IPS-18c (cell line): ENCODE measurements around the gene PCMTD2.
A peak's percentile ranks its signal among the peaks of the same experiment; 100 is the strongest.

Source experiments
- H3K4me3 ChIP-seq: 2 replicates; pipeline ENCODE4 v1.7.0; 2013; ENCODE audit warnings: low read depth, mild to moderate bottlenecking, low read length, moderate library complexity; ENCODE audit not compliant: insufficient read depth
- H3K9me3 ChIP-seq: one replicate; pipeline ENCODE4 v1.6.1; 2013; ENCODE audit warnings: mild to moderate bottlenecking, low read length, moderate library complexity; ENCODE audit not compliant: control insufficient read depth, insufficient read depth

Gene PCMTD2

DNA sequence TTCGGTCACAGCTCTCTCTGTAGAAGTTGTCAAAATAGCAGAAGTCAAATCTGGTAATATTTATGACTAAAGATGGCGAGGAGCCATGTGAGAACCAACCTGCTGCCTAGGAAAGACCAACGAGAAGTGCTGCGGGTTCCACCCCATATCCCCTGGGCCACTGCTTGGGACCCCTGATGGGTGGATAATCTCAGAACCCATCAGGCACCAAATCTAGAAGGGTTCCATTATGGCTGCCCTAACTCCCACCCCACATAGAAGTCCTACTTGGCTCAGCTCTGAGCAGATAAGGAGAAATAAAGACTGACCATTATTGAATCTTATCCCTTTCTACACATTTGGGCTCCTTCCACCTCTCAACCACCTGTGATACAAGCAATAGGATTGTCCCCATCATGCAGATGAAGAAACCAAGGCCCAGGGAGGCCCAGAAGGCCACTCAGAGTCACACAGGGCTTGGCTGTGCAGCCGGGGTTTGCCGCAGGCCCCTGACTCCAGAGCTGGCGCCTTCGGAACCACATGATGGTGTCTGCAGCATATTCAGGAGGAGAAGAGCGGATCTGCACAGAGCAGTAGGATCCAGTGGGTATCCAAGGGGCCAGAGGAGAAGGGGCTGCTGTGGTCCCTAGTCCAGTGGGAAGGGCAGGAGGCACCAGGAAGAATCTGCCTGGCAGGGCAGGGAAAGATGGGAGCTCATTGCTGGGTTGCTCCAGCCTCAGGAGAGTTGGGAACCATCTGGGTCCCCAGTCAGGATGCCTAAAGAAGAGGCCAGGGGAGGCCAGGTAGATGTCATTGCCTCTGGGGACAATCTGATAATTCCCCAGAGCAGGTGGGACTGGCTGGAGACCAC is 9.6 kb upstream of the PCMTD2 start:
- Histone ChIP-seq H3K9me3 (no peaks in the 10 kb centered on the region), H3K4me3 (no peak overlapping the region)

DNA sequence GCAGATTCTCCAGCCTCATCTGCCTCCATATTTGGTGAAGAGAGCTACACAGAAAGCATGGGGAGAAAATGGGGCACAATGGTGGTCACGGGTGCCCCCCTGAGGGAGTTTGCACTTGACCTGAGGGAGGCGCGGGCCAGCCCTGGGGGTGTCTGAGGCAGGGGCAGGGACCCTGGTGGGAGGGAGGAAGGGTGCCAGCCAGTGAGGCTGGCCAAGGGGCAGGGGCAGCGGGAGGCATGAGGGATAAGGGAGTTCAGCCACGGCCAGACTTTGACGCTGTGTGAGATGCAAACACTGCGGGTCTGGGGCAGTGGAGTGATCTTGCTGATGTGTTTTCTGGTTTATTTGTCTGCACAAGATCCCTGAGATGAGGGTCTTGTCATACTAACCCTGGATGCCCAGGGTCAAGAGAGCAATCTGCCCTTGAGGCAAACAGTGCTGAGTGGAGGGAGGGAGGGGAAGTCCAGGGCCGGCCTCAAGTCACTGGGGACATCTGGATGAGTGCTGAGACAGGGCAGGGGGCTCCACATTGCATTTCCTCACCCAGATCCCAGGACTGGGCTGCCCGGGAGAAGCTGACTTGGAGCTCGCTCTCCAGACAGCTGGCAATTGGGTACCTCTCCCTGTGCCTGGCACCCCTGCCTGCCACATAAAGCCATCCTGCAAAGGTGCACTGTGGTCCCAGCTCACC is 8.8 kb upstream of the PCMTD2 start:
- Histone ChIP-seq H3K9me3 (no peaks in the 10 kb centered on the region), H3K4me3 (no peak overlapping the region)

- H3K4me3 ChIP-seq, result no peak overlapping the region
- H3K9me3 ChIP-seq, result no peaks in the 10 kb centered on the region
Measured at GRCh38 chr20:64247307-64247618, 8.3 kb upstream of the PCMTD2 start.

DNA sequence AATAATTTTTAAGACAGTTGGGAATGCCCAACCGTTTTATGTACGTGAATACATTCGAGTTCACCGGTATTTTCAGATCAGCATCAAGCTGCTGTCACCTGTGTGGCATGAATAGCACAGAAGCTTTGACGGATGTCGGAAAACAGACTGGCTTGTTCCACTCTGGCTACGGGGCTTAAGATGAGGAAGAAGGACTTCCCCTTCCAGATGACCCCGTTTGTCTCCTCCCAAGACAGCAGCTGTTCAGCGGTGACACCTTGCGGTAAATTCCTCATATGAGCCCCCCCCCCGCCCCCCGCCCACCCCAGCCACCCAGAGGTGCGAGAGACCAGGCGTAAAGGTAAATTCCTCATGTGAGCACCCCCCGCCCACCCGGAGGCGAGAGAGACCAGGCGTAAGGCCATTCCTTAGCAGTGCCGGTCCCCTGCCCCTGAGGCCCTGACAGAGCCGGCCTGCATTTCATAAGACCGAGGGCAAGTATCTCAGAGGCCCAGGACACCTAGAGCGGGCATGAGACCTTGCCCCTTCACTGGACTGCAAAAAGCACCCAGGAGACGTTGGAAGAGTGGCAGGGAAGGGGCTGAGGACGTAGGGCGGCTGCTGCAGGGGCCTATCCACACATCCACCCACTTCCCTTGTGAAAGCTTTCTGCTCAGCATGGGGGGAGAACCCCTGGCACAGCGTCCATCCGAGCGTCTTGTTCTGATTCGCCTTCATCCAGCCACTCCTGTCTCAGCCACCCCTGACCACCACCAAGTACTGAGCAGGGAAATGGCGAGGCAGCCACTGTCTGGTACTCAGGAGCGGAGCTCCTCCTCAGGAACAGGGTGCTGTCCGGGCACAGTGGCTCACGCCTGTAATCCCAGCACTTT is 7.3 kb upstream of the PCMTD2 start:
- no peak overlapping the region for H3K4me3 ChIP-seq

GRCh38 chr20:64250027-64250426 is 5.5 kb upstream of the PCMTD2 start:
- no peak overlapping the region for H3K4me3 ChIP-seq
- no peaks in the 10 kb centered on the region for H3K9me3 ChIP-seq

More for the DNA sequence above, 7.3 kb upstream of the PCMTD2 start:
- H3K9me3 ChIP-seq, result no peaks in the 10 kb centered on the region

DNA sequence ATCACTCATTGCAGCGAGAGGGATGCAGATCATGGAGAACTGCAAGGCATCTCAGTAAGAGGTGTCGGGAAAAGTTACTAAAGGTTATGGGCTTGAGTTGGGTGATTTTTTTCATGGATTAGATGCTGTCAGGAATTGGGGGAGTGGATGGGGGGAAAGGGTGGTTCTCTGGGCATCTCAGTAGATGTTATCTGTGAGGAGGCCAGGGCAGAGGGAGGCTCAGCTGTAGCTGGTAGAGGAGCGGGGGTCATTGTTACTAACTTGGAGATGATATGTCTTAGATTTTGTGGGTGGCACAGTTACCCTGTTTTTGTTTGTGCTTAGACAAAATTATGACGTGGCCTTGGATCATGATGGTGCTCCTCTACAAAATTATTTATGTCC is 2.6 kb upstream of the PCMTD2 start:
- H3K9me3 ChIP-seq, result no peaks in the 10 kb centered on the region
- no peak overlapping the region for H3K4me3 ChIP-seq

GRCh38 chr20:64253443-64253842 is 2.1 kb upstream of the PCMTD2 start:
- Histone ChIP-seq H3K9me3 (no peaks in the 10 kb centered on the region), H3K4me3 (no peak overlapping the region)

DNA sequence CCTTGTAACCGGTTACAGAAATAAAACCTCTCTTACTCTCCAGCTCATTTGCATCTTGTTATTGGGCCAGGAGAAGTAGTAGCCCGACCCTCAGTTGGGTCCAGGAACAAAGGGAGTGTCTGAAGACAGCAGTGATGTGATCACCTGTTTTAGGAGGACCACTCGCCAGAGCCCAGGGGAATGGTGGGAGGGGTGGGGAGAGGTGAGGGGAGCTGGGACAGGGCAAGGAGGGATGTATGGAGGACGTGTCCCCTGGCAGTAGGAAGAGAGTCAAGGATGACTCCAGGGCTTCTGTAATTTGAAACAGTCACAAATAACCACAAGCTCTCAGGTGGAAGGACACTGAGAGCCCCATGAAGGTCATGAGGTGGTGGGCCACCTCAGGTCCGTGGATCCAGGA is 1.4 kb upstream of the PCMTD2 start:
- H3K9me3 ChIP-seq, result no peaks in the 10 kb centered on the region
- no peak overlapping the region for H3K4me3 ChIP-seq

- H3K4me3 ChIP-seq, result peak overlapping the region; percentile 87
- no peaks in the 10 kb centered on the region for H3K9me3 ChIP-seq
Measured at GRCh38 chr20:64254571-64255360, 782 bp upstream of the PCMTD2 start.

GRCh38 chr20:64256282-64256935 is 861 bp downstream of the PCMTD2 start:
- Histone ChIP-seq H3K9me3 (no peaks in the 10 kb centered on the region), H3K4me3 (peak overlapping the region; percentile 87)

- Histone ChIP-seq H3K9me3 (no peaks in the 10 kb centered on the region), H3K4me3 (0 out of 2 replicates have a peak overlapping the region, but pooled peaks have one; percentile 87)
Measured at GRCh38 chr20:64257107-64257757, 1.7 kb downstream of the PCMTD2 start.

DNA sequence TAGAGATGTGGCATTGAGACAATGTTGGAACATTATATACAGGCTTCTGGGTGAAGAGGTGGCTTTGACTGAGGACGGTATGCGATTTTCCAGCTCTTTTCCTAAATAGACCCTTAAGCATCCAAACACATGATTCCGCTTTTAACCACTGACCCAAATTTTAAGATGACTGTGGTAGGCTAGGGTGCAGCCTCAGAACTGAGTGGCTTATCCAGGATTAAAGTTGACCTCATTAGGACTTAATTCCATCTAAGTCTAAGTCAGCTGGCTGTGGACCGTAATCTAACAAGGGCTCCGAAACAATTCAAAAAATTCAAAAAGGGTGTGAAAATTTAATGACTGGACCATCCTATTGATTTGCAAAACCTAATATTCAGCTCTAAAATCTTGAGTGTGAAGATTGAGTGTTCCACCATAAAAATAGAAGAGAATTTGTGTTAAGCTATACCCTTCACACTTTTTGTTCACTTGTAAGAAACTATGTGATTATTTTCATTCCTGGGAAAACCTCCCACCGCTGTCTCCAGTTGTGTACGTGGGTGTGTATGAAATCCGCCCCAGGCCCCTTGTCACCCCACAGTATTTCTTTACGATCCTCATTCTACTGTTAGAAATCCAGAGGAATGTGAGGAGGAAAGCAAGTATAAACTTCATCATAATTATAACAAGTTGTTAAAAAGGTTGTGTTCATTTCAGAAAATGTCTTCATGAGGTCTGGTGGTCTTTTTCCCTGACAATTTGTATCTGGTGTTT is 2.7 kb downstream of the PCMTD2 start:
- no peak overlapping the region for H3K4me3 ChIP-seq
- H3K9me3 ChIP-seq, result no peaks in the 10 kb centered on the region

- Histone ChIP-seq H3K9me3 (no peaks in the 10 kb centered on the region), H3K4me3 (no peak overlapping the region)
Measured at GRCh38 chr20:64260239-64260638, 4.7 kb downstream of the PCMTD2 start.

DNA sequence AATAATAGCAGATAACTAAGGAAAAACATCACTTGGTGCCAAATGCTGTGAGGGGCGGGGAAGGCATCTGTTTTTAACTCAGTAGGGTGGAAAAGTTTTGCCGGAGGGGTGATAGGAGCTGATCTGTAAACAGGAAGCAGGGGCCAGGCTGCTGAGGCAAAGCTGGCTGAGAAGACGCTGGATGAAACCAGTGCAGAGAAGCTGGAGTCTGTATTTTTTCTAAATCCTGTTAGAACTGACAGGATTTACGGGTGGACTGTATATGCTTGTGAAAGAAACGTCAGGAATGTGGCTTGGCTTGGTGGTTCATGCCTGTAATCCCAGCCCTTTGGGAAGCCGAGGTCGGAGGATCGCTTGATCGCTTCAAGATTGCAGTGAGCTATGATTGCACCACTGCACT is 5.6 kb downstream of the PCMTD2 start:
- Histone ChIP-seq H3K9me3 (no peaks in the 10 kb centered on the region), H3K4me3 (no peak overlapping the region)

DNA sequence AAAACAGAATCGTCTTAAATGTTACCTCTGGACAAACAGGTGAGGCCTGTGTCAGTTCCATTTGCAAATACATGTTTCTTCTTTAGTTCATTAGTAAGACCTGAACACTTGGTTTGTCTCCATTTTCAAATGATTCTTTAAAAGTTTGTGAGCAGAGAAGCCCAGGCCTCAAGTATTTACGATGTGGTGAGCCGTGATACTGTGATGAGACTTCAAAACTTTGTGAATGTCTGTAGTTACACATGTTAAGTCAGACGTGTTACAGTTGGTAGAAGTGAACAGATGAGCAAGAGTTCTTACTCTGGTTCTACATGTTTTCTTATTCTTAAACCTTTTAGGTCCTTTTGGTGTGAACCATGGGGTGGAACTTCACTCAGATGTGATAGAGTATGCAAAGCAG is 8.5 kb downstream of the PCMTD2 start:
- Histone ChIP-seq H3K9me3 (peaks cover 3% of the 10 kb centered on the region), H3K4me3 (no peak overlapping the region)

GRCh38 chr20:64265201-64265600 is 9.7 kb downstream of the PCMTD2 start:
- Histone ChIP-seq H3K4me3 (no peak overlapping the region), H3K9me3 (peaks cover 3% of the 10 kb centered on the region)
